GM04504 (cell line): ENCODE measurements around the gene F10.

Source experiments
- DNase-seq: peaks from one replicate; pipeline ENCODE4 v3.0.0-alpha.2; 2012; ENCODE audit warnings: low read depth

Gene F10

DNA sequence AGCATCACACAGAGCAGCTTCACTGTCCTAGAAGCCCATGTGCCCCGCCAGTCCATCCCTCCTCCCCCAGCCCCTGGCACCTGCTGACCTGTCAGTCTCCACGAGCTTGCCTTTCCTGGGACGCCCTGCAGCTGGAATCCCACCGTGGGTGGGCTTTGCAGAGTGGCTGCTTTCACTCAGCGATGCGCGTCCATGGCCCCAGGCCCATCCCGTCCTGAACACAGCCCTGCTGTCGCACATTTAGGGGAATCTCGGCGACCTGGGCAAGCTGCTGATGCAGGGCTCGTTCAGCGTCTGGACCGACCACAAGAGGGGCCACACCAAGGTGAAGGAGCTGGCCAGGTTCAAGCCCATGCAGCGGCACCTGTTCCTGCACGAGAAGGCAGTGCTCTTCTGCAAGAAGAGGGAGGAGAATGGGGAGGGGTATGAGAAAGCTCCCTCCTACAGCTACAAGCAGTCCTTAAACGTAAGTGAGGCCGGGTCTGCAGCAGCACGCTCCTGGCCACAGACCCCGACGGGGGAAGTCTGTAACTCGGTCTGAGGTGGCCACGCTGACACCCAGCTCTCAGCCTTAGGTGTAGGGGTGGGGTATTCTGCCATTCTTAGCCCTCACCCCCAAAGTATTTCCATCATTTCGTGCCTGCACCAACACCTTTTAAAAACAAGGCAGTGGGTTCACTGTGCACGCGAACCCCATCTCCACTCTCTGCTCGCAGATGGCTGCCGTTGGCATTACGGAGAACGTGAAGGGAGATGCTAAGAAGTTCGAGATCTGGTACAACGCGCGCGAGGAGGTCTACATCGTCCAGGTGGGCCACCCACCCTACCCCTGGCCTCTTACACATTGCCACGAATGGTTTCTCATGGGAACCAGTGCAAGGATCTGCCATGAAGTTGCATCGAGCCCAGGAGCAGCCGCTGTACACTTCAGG, 35.3 kb upstream of the F10 start:
- no peak for DNase-seq

- DNase-seq = no peak
These were observed 34.5 kb upstream of the F10 start for GRCh38 chr13:113087923-113088690.

DNA sequence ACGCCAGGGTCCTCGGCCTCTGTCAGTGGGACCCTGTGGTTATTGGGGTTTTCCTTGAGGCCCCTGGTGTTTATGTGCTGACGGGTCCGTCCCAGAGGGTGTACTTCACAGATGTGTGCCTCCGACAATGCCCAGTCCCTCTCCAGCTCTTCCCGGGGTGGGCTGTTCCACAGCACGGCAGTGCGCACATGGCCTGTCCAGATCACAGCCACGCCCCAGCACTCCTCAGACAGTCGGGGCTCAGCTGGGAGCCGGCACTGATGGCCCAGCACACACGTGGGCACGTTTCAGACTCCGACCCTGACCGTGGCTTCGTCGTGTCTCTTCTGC, 33.9 kb upstream of the F10 start:
- DNase-seq = no peak

GRCh38 chr13:113089693-113090414, 32.7 kb upstream of the F10 start:
- DNase-seq = no peak

DNA sequence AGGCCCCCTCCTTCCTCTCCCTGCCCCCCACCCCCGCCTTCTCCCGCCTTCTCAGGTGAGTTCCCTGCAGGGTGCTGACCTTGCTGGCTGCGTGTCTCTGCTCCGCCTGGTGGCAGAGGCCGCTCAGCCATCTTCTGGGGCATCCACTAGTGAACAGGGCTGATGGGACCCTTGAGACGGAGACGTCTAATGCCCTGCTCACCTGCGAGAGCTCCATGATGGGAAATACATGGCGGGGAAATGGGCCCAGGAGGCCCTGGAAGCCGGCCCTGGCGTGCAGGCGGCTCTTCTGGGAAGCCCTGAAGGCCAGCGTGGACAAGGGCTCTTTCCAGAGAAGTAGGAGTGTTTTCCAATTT, 32.2 kb upstream of the F10 start:
- no peak for DNase-seq

- no peak for DNase-seq
These were observed 31.8 kb upstream of the F10 start for GRCh38 chr13:113090806-113091205.

DNA sequence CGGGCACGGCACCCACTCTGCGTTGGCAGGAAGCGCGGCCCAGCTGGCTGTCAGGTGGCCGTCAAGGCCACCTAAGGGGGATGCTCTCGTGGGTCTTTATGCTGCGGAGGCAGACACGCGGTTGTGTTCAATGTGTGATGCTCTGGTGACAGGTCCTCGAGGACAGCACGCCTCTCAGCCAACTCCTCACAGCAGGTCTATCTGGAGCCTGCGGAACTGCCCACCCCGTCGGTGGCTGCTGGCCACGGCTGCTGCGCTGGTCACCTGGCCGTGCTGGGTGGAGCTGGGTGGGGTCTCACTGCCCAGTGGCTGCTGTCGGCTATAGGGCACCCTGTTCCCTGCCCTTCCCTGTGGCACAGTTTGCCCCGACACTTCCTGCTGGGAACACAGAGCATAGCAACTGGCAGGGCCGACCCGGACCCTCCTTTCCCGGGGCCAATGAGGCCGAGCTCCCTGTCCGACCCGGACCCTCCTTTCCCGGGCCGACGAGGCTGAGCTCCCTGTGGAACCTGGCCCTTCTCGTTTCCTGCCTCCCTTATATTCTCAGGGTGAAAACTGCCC, 31.3 kb upstream of the F10 start:
- DNase-seq = no peak

- DNase-seq = no peak
These were observed 30.5 kb upstream of the F10 start for GRCh38 chr13:113091891-113092775.

DNA sequence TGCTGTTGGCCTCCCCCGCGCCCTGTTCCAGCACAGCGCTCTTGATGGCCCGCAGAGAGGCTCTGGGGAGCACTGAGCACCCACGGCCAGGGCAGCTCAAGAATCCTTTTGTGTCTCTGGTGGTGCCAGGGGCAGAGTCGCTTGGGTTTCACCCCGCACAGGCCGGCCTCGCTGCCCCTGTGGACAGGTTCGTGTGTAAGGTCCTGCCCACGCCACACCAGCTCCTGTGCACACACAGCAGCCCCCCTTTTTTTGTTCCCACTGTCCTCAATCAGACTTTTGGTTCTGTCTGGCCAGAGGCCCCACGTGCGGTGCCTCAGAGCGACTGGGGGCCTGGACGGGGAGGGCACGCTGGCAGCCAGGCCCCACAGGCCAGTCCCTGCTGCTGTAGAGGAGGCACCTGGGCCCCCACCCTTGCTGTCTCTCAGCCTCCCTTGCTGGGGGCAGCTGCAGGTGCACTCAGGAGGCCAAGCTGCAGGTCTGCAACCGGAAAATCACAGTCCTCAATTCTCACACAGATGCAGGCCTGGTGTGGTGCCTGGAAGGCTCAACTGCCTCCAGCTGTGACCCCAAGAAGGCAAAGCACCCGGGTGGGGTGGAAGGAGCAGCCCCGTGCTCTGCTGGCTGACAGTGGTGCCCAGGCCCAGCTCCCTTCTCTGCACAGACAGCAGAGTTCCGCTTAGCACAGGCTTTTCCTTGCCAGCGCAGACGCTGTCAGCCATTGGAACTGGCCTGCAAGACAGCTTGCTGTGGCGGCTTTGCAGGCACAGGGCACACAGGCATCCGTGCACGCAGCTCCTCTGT, 29.6 kb upstream of the F10 start:
- DNase-seq = no peak

DNA sequence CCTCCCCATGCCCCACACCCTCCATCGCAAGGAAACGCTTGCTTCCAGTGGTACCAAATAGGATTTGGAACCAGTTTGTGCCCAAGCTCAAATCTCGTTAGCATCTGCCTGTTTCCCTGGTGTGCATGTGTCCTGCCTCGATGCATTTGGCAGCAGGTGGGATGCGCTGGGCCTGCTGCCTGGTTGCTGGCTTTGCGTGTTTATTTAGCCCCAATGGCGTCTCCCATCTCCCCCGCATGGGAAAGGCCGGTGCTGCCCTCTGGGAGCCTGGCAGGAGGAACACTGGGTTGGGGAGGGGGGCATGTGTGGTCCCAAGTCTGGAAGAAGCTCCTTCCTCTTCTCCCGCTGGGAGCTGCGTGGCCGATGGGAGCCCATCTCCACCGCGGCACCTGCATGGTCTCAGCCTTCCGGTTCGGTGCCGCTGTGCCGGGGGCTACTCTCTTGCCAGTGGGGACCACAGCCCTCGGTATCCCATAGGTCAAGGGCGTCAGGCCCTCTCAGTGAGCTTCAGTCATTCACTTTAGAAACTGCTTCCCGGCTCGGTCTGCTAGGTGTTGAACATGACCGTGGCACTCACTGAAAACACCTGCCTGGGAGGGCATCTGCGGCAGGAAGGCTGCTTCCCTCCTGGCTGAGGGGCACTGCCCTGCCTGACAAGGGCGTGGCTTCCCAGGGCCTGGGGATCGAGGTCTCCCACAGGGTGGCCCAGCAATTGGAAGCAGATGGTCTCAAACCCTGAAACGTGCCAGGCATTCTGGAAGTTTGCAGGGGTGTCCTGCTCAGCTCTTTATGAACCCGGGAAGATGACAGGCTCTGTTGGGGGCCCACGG, 28.8 kb upstream of the F10 start:
- DNase-seq = no peak

DNA sequence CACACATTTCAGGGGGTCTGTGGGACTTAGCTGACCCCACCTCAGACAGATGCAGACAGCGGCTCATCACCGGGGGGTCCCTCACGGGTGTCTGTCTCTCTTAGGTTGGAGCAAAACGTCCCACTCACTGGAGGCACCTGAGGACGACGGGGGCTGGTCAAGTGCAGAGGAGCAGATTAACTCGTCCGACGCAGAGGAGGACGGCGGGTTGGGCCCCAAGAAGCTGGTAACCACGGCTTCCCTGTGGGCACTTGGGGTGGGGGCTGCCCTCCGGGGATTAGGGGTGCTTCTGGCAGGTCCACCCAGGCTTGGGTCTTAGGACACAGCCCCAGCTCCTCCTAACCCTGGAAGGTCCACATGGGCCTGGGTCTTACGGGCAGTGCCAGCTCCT, 28.2 kb upstream of the F10 start:
- DNase-seq = no peak

DNA sequence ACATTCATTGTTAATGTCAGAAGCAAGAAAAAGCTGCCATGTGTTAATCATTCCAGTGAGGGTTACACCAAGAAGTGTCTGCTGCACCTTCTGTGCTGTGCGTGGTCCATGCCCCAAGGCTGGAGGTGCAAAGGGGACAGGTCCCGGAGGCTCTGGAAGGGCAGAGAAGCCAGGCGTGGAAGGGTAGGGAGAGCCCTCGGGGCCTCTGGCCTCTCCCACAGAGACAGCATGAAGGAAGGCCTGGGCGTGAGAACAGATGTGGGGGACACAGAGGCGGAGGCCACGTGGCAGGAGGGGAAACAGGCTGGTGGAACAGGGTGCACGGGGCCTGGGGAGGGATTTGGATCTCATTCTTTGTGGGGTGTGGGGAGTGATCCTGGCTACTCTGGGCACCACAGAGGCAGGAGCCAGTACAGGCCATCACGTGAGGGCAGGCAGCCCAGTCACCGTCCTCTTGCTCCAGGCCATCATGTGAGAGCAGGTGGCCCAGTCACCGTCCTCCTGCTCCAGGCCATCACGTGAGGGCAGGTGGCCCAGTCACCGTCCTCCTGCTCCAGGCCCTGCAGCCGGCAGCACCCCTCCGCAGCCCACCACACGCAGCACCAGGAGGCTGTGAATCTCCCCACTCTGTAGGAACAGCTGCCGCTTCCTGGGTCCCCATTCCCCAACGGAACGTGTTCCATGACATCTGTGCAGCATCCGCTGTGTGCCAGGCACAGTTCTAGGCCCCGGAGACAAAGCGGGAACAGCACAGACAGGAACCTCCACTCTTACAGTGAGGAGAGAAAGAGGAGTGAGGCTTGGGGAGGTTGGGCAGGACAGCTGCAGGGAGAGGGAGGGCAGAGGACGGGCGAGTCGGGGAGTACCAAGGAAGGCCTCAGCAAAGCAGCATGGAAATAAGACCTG, 27.2 kb upstream of the F10 start:
- DNase-seq = no peak

DNA sequence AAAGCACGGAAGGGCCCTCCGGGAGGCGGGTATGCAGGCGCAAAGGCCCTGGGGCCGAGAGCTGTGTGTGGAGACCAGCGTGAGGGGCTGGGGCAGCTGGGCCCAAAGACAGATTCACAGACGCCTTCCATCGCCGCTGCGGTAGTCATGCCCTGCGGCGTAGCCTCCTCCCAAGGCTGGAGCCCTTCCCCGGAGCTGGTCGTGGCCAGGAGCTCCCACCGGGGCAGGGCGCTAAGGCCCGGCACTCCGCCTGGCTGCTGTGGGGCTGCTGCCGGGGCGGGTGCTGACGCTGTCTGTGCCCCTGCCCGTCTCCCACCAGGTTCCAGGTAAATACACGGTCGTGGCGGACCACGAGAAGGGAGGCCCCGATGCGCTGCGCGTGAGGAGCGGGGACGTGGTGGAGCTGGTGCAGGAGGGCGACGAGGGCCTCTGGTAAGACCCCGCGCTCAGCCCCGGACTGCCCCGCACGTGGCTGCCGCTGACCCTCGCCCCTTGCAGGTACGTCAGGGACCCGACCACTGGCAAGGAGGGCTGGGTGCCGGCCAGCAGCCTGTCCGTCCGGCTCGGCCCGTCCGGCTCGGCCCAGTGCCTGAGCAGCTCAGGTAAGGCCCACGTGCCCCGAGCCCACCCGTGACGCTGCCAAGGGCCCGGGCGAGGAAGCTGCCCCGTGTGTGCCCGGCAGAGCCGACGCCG, 26.4 kb upstream of the F10 start:
- no peak for DNase-seq

DNA sequence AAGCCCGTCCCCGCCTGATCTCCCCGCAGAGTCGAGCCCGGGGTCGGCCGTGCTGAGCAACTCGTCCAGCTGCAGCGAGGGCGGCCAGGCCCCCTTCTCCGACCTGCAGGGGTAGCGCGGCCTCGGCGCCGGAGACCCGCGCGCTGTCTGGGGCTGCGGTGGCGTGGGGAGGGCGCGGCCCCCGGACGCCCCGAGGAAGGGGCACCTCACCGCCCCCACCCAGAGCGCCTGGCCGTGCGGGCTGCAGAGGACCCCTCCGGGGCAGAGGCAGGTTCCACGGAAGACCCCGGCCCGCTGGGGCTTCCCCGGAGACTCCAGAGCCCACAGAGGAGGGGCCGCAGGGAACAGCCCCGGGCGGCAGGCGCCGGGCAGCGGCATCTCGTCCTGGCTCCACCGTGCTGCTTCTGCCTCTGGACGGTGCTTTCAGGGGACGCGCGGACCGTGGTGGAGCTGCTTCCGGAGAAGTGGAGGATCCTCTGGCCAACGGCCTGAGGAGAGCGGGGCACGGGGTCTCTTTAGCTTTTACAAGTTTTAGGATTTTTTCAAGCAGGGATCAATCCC, 25.8 kb upstream of the F10 start:
- DNase-seq = no peak

DNA sequence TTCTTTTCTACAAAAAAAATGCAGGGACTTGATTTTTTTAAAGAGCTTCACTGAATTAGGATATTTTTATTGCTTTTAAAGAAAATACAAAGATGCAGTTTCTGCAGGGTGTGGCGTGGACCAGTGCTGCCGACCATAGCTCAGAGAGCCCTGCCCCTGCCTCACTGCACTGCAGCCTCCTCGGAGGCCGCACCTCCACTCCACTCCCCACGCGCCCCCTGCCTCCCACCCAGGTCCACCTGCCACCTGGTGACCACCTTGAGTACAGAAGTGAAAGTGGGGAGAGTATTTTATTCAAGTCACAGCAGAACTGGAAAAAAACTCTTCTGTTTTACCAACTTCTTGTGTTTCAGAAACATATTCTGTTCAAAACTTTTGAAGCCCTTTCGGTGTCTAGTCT, 24.9 kb upstream of the F10 start:
- no peak for DNase-seq

GRCh38 chr13:113098162-113098732, 24.4 kb upstream of the F10 start:
- peak; percentile 44 for DNase-seq

- DNase-seq = no peak
These were observed 23.5 kb upstream of the F10 start for GRCh38 chr13:113099142-113099541.
